ENCODE data around the gene TMEM37. TPM values are rescaled to one million over a fixed set of nuclear protein-coding genes. Genes with fewer than 3 reads are reported as not detected.

Gene TMEM37
- total RNA-seq, 2 donors from 2014 or later: 12.0 to 16.2 TPM

GRCh38 chr2:119432851-119433522 is 1.3 kb downstream of the TMEM37 start:
- no peaks in the 10 kb centered on the region for H3K9me3 ChIP-seq (ENCODE audit: control insufficient read depth, low read length)
- H3K27ac Mint-ChIP-seq: peak overlapping the region; percentile 18
- no peaks in the 10 kb centered on the region for H3K36me3 ChIP-seq (ENCODE audit: control insufficient read depth, insufficient read depth, low read length)
- H3K27me3 Mint-ChIP-seq (ENCODE audit: insufficient read depth): peaks cover 5% of the 10 kb centered on the region
- peaks cover 54% of the 10 kb centered on the region for H3K4me1 Mint-ChIP-seq
- H3K27me3 ChIP-seq (ENCODE audit: control insufficient read depth, insufficient read depth, low read length, poor library complexity, severe bottlenecking): no peaks in the 10 kb centered on the region
- H3K9ac ChIP-seq (ENCODE audit: extremely low read depth, low read length, poor library complexity, severe bottlenecking): no peak overlapping the region
- DNase-seq: no peak
- peak overlapping the region; percentile 69 for H3K4me3 ChIP-seq (ENCODE audit: low read length)
- H3K36me3 Mint-ChIP-seq (ENCODE audit: low read depth): peaks cover 2% of the 10 kb centered on the region
- WGBS, 2 experiments (ENCODE audit: insufficient coverage in 1 of 2, insufficient read length in 1 of 2): 90 to 91% methylated on average over 3 to 17 of the region's 17 CpGs
- H3K4me1 ChIP-seq (ENCODE audit: control insufficient read depth, insufficient read depth, low read length): peaks cover 7% of the 10 kb centered on the region
- no peak overlapping the region for H3K27ac ChIP-seq (ENCODE audit: low read depth, low read length)
- H3K9me3 Mint-ChIP-seq: no peaks in the 10 kb centered on the region
- H3K4me3 Mint-ChIP-seq: peak overlapping the region; percentile 75
- TF ChIP-seq CTCF (conservative IDR thresholded peaks at IDR 0.05): no peak

DNA sequence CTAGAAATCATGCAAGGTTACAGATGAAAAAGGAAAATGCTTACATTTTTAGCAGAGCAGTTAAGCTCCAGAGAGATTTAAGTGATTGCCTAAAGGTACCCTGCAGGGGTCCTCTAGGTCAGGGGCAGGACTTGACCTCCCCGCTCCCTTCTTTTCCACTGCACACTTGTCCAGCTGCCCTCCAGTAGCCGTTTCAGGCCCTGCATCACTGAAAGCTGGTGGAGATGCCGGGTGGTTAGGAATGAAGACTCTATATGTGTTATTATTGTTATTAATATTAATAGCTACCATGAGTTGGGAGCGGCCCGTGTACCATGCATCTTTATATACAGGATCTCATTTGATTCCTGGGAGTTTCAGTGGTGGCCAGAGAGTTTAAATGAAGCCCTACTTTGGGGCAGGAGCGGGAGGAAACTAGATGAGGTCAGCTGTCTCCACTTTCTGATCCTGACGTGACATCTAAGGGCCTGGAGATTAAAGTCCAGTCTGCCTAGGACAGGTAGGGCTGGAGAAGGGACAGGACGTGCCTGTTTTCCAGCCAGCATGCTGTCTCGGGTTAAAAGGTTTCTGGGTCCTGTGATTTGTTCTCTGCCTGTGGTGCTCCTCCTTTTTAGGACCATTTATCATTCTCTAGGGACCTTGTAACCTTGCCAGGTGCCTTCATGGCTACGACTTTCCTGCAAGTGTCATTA is 2.1 kb downstream of the TMEM37 start:
- peak overlapping the region; percentile 75 for H3K4me3 Mint-ChIP-seq
- peaks cover 5% of the 10 kb centered on the region for H3K27me3 Mint-ChIP-seq (ENCODE audit: insufficient read depth)
- H3K36me3 Mint-ChIP-seq (ENCODE audit: low read depth): peaks cover 2% of the 10 kb centered on the region
- WGBS, 2 experiments (ENCODE audit: insufficient coverage in 1 of 2, insufficient read length in 1 of 2): 73 to 92% methylated on average over 2 to 9 of the region's 10 CpGs
- H3K4me3 ChIP-seq (ENCODE audit: low read length): no peak overlapping the region
- no peaks in the 10 kb centered on the region for H3K27me3 ChIP-seq (ENCODE audit: control insufficient read depth, insufficient read depth, low read length, poor library complexity, severe bottlenecking)
- peaks cover 5% of the 10 kb centered on the region for H3K4me1 ChIP-seq (ENCODE audit: control insufficient read depth, insufficient read depth, low read length)
- no peak overlapping the region for H3K27ac ChIP-seq (ENCODE audit: low read depth, low read length)
- no peak overlapping the region for H3K9ac ChIP-seq (ENCODE audit: extremely low read depth, low read length, poor library complexity, severe bottlenecking)
- no peaks in the 10 kb centered on the region for H3K9me3 ChIP-seq (ENCODE audit: control insufficient read depth, low read length)
- H3K36me3 ChIP-seq (ENCODE audit: control insufficient read depth, insufficient read depth, low read length): no peaks in the 10 kb centered on the region
- H3K27ac Mint-ChIP-seq: no peak overlapping the region
- DNase-seq: no peak
- peaks cover 55% of the 10 kb centered on the region for H3K4me1 Mint-ChIP-seq
- H3K9me3 Mint-ChIP-seq: no peaks in the 10 kb centered on the region
- TF ChIP-seq CTCF (conservative IDR thresholded peaks at IDR 0.05): no peak

- WGBS, 2 experiments (ENCODE audit: insufficient coverage in 1 of 2, insufficient read length in 1 of 2): 89 to 100% methylated on average over 2 to 6 of the region's 6 CpGs
Measured at GRCh38 chr2:119434664-119435063, 3.0 kb downstream of the TMEM37 start.

More at GRCh38 chr2:119434664-119435063, 3.0 kb downstream of the TMEM37 start:
- H3K4me1 ChIP-seq (ENCODE audit: control insufficient read depth, insufficient read depth, low read length): peaks cover 4% of the 10 kb centered on the region
- no peak for TF ChIP-seq CTCF (conservative IDR thresholded peaks at IDR 0.05)
- no peaks in the 10 kb centered on the region for H3K9me3 Mint-ChIP-seq
- no peak overlapping the region for H3K27ac ChIP-seq (ENCODE audit: low read depth, low read length)
- H3K27ac Mint-ChIP-seq: no peak overlapping the region
- peaks cover 55% of the 10 kb centered on the region for H3K4me1 Mint-ChIP-seq
- no peak overlapping the region for H3K4me3 ChIP-seq (ENCODE audit: low read length)
- H3K4me3 Mint-ChIP-seq: no peak overlapping the region
- peaks cover 2% of the 10 kb centered on the region for H3K36me3 Mint-ChIP-seq (ENCODE audit: low read depth)
- DNase-seq: no peak
- no peaks in the 10 kb centered on the region for H3K36me3 ChIP-seq (ENCODE audit: control insufficient read depth, insufficient read depth, low read length)
- H3K9me3 ChIP-seq (ENCODE audit: control insufficient read depth, low read length): no peaks in the 10 kb centered on the region
- no peaks in the 10 kb centered on the region for H3K27me3 ChIP-seq (ENCODE audit: control insufficient read depth, insufficient read depth, low read length, poor library complexity, severe bottlenecking)
- H3K27me3 Mint-ChIP-seq (ENCODE audit: insufficient read depth): peaks cover 5% of the 10 kb centered on the region
- no peak overlapping the region for H3K9ac ChIP-seq (ENCODE audit: extremely low read depth, low read length, poor library complexity, severe bottlenecking)

Data from endodermal cell (in vitro differentiated cells).